A549 (cell line): ENCODE results near the gene MBD2. TPM values are rescaled to one million over a fixed set of nuclear protein-coding genes. Genes with fewer than 3 reads are reported as not detected.

Experiments
- ATAC-seq, 2 experiments: fragments of 200-7000 bp in 1 of 2; fragments of >200 bp in 1 of 2; cut with Nextera tagmentation in 1 of 2; cut with Tn5 transposase in 1 of 2; 3 replicates each; pipeline versions ENCODE4 v1.8.0 to v1.9.1; 2018 to 2020; ENCODE audit warnings: mild to moderate bottlenecking in 1 of 2, moderate library complexity in 1 of 2
- CTCF ChIA-PET: fragments of 300-600 bp; sonication (Branson Sonifier 250); formaldehyde crosslinking; extraction: SDS; loops from one replicate; lab custom pipeline; 2021; ENCODE audit warnings: antibody characterized with exemption, inconsistent platforms; lab: Yijun Ruan, JAX
- POLR2A ChIA-PET: fragments of 350-600 bp; formaldehyde crosslinking; extraction: SDS; loops from one replicate; lab custom pipeline; 2021; ENCODE audit warnings: antibody characterized with exemption, inconsistent platforms; lab: Yijun Ruan, JAX
- DNase-seq, 2 experiments: peaks; one replicate each; pipeline versions ENCODE4 v3.0.0 to v3.0.0-alpha.2; 2011 to 2016; ENCODE audit warnings: low read depth in 1 of 2, low spot score in 1 of 2
- FAIRE-seq: peaks from 2 replicates; lab custom pipeline; 2011; peaks lifted over from hg19 to GRCh38; lab: Jason Lieb, UNC
- H3K27ac ChIP-seq, 2 experiments: fragments of >200 bp; sonication (Bioruptor Twin); formaldehyde crosslinking; 3 replicates each; pipeline ENCODE4 v1.5.1; 2016 to 2017
- H3K4me1 ChIP-seq: fragments of >200 bp; sonication (Bioruptor Twin); formaldehyde crosslinking; 3 replicates; pipeline ENCODE4 v1.6.1; 2016
- H3K4me2 ChIP-seq: fragments of >200 bp; sonication (Bioruptor Twin); formaldehyde crosslinking; 3 replicates; pipeline ENCODE4 v1.6.1; 2016
- H3K4me3 ChIP-seq: fragments of >200 bp; sonication (Bioruptor Twin); formaldehyde crosslinking; 3 replicates; pipeline ENCODE4 v1.5.1; 2016
- H3K9me3 ChIP-seq: fragments of >200 bp; sonication (Bioruptor Twin); formaldehyde crosslinking; 3 replicates; pipeline ENCODE4 v1.6.1; 2016
- CEBPB ChIP-seq, 2 experiments: fragments of >200 bp in 1 of 2; sonication (Bioruptor Twin) in 1 of 2; formaldehyde crosslinking in 1 of 2; IDR thresholded peaks; 2 replicates each; pipeline ENCODE4 v1.6.1; 2012 to 2016
- EHF ChIP-seq: fragments of 250-450 bp; sonication (Bioruptor Pico); IDR thresholded peaks from 2 replicates; pipeline ENCODE4 v1.5.0; 2020; ENCODE audit warnings: mild to moderate bottlenecking
- FOXS1 ChIP-seq: fragments of 250-450 bp; sonication (Bioruptor Pico); IDR thresholded peaks from 2 replicates; pipeline ENCODE4 v1.5.0; 2020; ENCODE audit warnings: mild to moderate bottlenecking, moderate library complexity
- HDAC2 ChIP-seq: fragments of 200-600 bp; sonication (generic); IDR thresholded peaks from 2 replicates; pipeline ENCODE4 v1.6.1; 2016
- HEYL ChIP-seq: fragments of 250-450 bp; sonication (Bioruptor Pico); IDR thresholded peaks from 2 replicates; pipeline ENCODE4 v1.8.0; 2021; ENCODE audit warnings: mild to moderate bottlenecking, moderate library complexity
- HOXB13 ChIP-seq: fragments of 250-450 bp; sonication (Bioruptor Pico); IDR thresholded peaks from 2 replicates; pipeline ENCODE4 v1.5.0; 2020; ENCODE audit warnings: low read depth, mild to moderate bottlenecking, moderate library complexity
- HOXB5 ChIP-seq: fragments of 250-450 bp; sonication (Bioruptor Pico); IDR thresholded peaks from 2 replicates; pipeline ENCODE4 v1.5.0; 2020; ENCODE audit warnings: mild to moderate bottlenecking, moderate library complexity
- JUN ChIP-seq, 2 experiments: fragments of >200 bp; sonication (Bioruptor Twin); formaldehyde crosslinking; IDR thresholded peaks; 2 replicates in 1 of 2; 3 replicates in 1 of 2; pipeline ENCODE4 v1.6.1; 2016 to 2017
- JUNB ChIP-seq: fragments of >200 bp; sonication (Bioruptor Twin); formaldehyde crosslinking; IDR thresholded peaks from 2 replicates; pipeline ENCODE4 v1.6.1; 2016
- KDM1A ChIP-seq: fragments of 200-600 bp; sonication (generic); IDR thresholded peaks from 2 replicates; pipeline ENCODE4 v1.6.1; 2016; ENCODE audit warnings: low read depth, mild to moderate bottlenecking
- MAFK ChIP-seq: fragments of 450-650 bp; IDR thresholded peaks from 2 replicates; pipeline ENCODE4 v1.6.1; 2014; ENCODE audit not compliant: partially characterized antibody
- MYC ChIP-seq: IDR thresholded peaks from 2 replicates; pipeline ENCODE4 v1.6.1; 2012; ENCODE audit warnings: mild to moderate bottlenecking, inconsistent platforms, low read length, improper control_type of control experiment, borderline replicate concordance
- NFE2L2 ChIP-seq: fragments of 150-350 bp; conservative IDR thresholded peaks from 2 replicates; pipeline ENCODE4 v1.6.1; 2014; ENCODE audit warnings: low read length
- PHF8 ChIP-seq: fragments of 200-600 bp; sonication (generic); IDR thresholded peaks from 2 replicates; pipeline ENCODE4 v1.6.1; 2016; ENCODE audit warnings: low read depth, mild to moderate bottlenecking, antibody characterized with exemption, moderate library complexity, borderline replicate concordance
- POLR2A ChIP-seq: IDR thresholded peaks from 2 replicates; pipeline ENCODE4 v1.6.1; 2012; ENCODE audit warnings: mild to moderate bottlenecking, low read length
- POLR2AphosphoS2 ChIP-seq: conservative IDR thresholded peaks from 2 replicates; pipeline ENCODE4 v1.6.1; 2012; ENCODE audit warnings: low read length, improper control_type of control experiment, inconsistent platforms
- RARB ChIP-seq: fragments of 250-450 bp; sonication (Bioruptor Pico); IDR thresholded peaks from 2 replicates; pipeline ENCODE4 v1.8.0; 2021; ENCODE audit warnings: mild to moderate bottlenecking, moderate library complexity
- RCOR1 ChIP-seq: fragments of 150-350 bp; IDR thresholded peaks from 2 replicates; pipeline ENCODE4 v1.6.1; 2014; ENCODE audit warnings: antibody characterized with exemption, low read length, low read depth
- RFX5 ChIP-seq: fragments of 450-650 bp; IDR thresholded peaks from 2 replicates; pipeline ENCODE4 v1.7.1; 2014; ENCODE audit warnings: antibody characterized with exemption, mild to moderate bottlenecking, moderate library complexity
- SMC3 ChIP-seq: fragments of >200 bp; sonication (Bioruptor Twin); formaldehyde crosslinking; IDR thresholded peaks from 3 replicates; pipeline ENCODE4 v1.6.1; 2018; ENCODE audit warnings: inconsistent platforms
- SREBF2 ChIP-seq: fragments of 450-650 bp; IDR thresholded peaks from 2 replicates; pipeline ENCODE4 v1.6.1; 2014; ENCODE audit warnings: mild to moderate bottlenecking, moderate library complexity
- TP53 ChIP-seq: fragments of 250-450 bp; sonication (Bioruptor Pico); IDR thresholded peaks from 2 replicates; pipeline ENCODE4 v1.5.0; 2021; ENCODE audit warnings: mild to moderate bottlenecking, moderate library complexity
- ZNF302 ChIP-seq: fragments of 250-450 bp; sonication (Bioruptor Pico); IDR thresholded peaks from 2 replicates; pipeline ENCODE4 v1.9.0; 2021; ENCODE audit warnings: inconsistent platforms, mild to moderate bottlenecking, moderate library complexity
- WGBS: methylation state at CpG from one replicate; pipeline ENCODE4 v1.1.6; 2017; ENCODE audit errors: missing lambda C conversion rate; 5-methylcytosine and 5-hydroxymethylcytosine counted together
- polyA plus RNA-seq, 4 experiments: library from polyadenylated mRNA; depleted of rRNA in 3 of 4; stranded (reverse); fragments of >200 nt; fragmentation: RNase III in 1 of 4; extraction: RNeasy Plus Mini Kit Qiagen cat#74134 plus additional on column Dnase treatment in 1 of 4; gene quantifications; 2 replicates in 3 of 4; 3 replicates in 1 of 4; pipeline ENCODE4 v1.2.3, GENCODE V29; 2011 to 2017
- TF ChIP-seq, protein P1 (sequence below): fragments of 450-650 bp; IDR thresholded peaks from 2 replicates; pipeline ENCODE4 v1.6.1; 2014; ENCODE audit warnings: antibody characterized with exemption
- TF ChIP-seq, protein P2 (sequence below): fragments of 250-450 bp; sonication (Bioruptor Pico); IDR thresholded peaks from 2 replicates; pipeline ENCODE4 v1.5.0; 2021; ENCODE audit warnings: mild to moderate bottlenecking, moderate library complexity, borderline replicate concordance
- TF ChIP-seq, protein P3 (sequence below): fragments of >200 bp; sonication (Bioruptor Twin); formaldehyde crosslinking; IDR thresholded peaks from 2 replicates; pipeline ENCODE4 v1.6.1; 2016
- TF ChIP-seq, protein P4 (sequence below): IDR thresholded peaks from 2 replicates; pipeline ENCODE4 v1.6.1; 2012; ENCODE audit warnings: low read depth, borderline replicate concordance

MBD2 gene
- polyA plus RNA-seq, 2 of the 4 experiments (the other 2 are of a cell fraction), result 43.4 to 48.2 TPM

DNA sequence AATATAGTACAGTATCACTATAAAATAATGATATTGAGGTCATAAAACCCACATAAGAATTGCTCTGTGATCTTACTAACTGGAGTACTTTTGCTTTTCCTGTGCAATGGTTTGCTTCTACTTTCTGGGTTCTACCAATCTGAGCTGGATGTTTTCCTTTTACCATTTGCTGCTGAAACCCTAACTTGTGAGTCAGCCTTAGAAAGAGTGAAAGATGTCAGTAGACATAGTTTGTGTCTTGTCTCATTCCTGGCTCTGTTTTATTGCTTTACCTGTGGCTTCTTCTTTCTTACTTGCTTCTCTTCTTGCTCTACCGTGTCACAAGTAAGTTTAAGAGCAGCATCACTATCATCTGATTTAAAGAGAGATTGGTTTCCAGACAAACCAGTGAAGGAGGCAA lies 61.0 kb downstream of the MBD2 start (continued):
- TF ChIP-seq, protein P1, sequence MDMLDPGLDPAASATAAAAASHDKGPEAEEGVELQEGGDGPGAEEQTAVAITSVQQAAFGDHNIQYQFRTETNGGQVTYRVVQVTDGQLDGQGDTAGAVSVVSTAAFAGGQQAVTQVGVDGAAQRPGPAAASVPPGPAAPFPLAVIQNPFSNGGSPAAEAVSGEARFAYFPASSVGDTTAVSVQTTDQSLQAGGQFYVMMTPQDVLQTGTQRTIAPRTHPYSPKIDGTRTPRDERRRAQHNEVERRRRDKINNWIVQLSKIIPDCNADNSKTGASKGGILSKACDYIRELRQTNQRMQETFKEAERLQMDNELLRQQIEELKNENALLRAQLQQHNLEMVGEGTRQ, result no peak
- TF ChIP-seq POLR2A (no peak), POLR2AphosphoS2 (no peak), RARB (CRISPR knock-in tag) (no peak), HOXB13 (no peak)
- TF ChIP-seq, protein P2, sequence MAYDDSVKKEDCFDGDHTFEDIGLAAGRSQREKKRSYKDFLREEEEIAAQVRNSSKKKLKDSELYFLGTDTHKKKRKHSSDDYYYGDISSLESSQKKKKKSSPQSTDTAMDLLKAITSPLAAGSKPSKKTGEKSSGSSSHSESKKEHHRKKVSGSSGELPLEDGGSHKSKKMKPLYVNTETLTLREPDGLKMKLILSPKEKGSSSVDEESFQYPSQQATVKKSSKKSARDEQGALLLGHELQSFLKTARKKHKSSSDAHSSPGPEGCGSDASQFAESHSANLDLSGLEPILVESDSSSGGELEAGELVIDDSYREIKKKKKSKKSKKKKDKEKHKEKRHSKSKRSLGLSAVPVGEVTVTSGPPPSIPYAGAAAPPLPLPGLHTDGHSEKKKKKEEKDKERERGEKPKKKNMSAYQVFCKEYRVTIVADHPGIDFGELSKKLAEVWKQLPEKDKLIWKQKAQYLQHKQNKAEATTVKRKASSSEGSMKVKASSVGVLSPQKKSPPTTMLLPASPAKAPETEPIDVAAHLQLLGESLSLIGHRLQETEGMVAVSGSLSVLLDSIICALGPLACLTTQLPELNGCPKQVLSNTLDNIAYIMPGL (CRISPR knock-in tag), result no peak
- TF ChIP-seq, protein P3, sequence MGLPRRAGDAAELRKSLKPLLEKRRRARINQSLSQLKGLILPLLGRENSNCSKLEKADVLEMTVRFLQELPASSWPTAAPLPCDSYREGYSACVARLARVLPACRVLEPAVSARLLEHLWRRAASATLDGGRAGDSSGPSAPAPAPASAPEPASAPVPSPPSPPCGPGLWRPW, result no peak

DNA sequence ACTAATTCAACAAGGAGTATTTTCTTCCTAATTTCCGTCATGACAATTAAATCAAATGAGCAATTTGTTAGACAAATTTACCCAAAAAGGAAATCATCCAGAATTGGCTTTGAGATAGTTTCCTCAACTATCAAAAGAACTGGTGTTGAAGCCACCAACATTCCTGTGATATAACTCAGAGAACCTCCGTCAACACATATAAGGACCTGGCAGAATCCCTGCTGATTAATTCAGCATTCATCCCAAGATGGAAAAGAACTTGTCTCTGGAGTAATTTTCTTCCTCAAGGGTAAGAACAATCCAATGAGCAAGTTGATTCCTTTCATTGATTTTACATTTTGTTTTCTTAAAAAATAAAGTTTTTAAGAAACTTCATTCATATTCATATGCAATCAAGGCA lies 62.0 kb downstream of the MBD2 start:
- H3K27ac ChIP-seq, result no peak overlapping the region
- no peak for ATAC-seq
- CTCF ChIA-PET, result no interaction called here
- 0 out of 3 replicates have a peak, but pooled peaks cover 4% of the 10 kb centered on the region for H3K4me1 ChIP-seq
- H3K4me2 ChIP-seq, result no peak overlapping the region
- H3K9me3 ChIP-seq, result no peaks in the 10 kb centered on the region
- H3K4me3 ChIP-seq, result no peak overlapping the region
- TF ChIP-seq SMC3, result no peak
- TF ChIP-seq RFX5, result no peak
- no peak for TF ChIP-seq MYC
- TF ChIP-seq EHF (CRISPR knock-in tag), result no peak
- no peak for TF ChIP-seq JUNB
- TF ChIP-seq PHF8, result no peak
- TF ChIP-seq RCOR1, result no peak
- TF ChIP-seq NFE2L2, result no peak
- no peak for TF ChIP-seq POLR2AphosphoS2
- TF ChIP-seq HOXB5 (CRISPR knock-in tag), result no peak
- TF ChIP-seq, protein P3, result no peak
- TF ChIP-seq FOXS1 (CRISPR knock-in tag), result no peak
- no peak for TF ChIP-seq CEBPB (IDR thresholded peaks at IDR 0.05)
- TF ChIP-seq, all 56 proteins: peak for 0
- DNase-seq (no peak), FAIRE-seq (no peak)
- POLR2A ChIA-PET, result no interaction called here
- 72% methylated on average over 2 of the region's 2 CpGs for WGBS

DNA sequence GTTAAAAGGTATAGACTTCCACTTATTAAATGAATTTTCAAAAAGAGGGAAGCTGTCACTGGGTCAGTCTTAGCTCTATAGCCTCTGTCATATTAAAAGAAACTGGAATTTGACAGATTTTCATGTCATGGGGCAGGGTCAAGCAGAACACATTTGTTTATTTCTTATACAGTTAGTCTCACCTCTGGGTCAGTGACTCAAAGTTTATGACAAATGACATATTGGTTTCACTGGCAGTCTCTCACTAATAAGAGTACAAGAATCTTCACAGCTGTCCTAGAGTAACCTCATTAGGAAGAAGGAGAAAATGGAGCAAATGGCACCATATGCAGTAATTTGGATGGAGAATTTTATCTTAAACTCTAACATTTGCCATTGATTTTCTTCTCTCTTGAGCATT lies 63.2 kb downstream of the MBD2 start:
- H3K27ac ChIP-seq, result no peak overlapping the region
- no peak overlapping the region for H3K4me2 ChIP-seq
- ATAC-seq (no peak), DNase-seq (no peak), FAIRE-seq (no peak)
- H3K9me3 ChIP-seq, result no peaks in the 10 kb centered on the region
- no peak for TF ChIP-seq JUN (IDR thresholded peaks at IDR 0.05)
- TF ChIP-seq POLR2A, result no peak
- TF ChIP-seq MAFK, result no peak
- TF ChIP-seq SREBF2, result no peak
- TF ChIP-seq HEYL (CRISPR knock-in tag), result no peak
- TF ChIP-seq JUNB, result no peak
- TF ChIP-seq, protein P2 (CRISPR knock-in tag), result no peak
- TF ChIP-seq ZNF302, result no peak
- no peak for TF ChIP-seq SMC3
- no peak for TF ChIP-seq HDAC2
- TF ChIP-seq, protein P4, sequence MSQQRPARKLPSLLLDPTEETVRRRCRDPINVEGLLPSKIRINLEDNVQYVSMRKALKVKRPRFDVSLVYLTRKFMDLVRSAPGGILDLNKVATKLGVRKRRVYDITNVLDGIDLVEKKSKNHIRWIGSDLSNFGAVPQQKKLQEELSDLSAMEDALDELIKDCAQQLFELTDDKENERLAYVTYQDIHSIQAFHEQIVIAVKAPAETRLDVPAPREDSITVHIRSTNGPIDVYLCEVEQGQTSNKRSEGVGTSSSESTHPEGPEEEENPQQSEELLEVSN, result no peak
- no peak for TF ChIP-seq CEBPB (IDR thresholded peaks at IDR 0.05)
- TF ChIP-seq, protein P1, result no peak
- TF ChIP-seq TP53 (CRISPR knock-in tag), result no peak
- no peak for TF ChIP-seq KDM1A
- H3K4me3 ChIP-seq, result no peak overlapping the region
- POLR2A ChIA-PET, result no interaction called here
- H3K4me1 ChIP-seq, result 0 out of 3 replicates have a peak, but pooled peaks cover 4% of the 10 kb centered on the region
- CTCF ChIA-PET, result interaction anchor here (1.0 kb wide), 1 partner anchor 231 kb away, joined by 3 read pairs; no protein-coding TSS in a partner anchor
